Subcutaneous adipose tissue (tissue), 4 donors: ENCODE results near the gene ANGPTL5. TPM values are rescaled to one million over a fixed set of nuclear protein-coding genes. Genes with fewer than 3 reads are reported as not detected.

Source experiments
- total RNA-seq, 4 donors: library from RNA; depleted of rRNA; stranded (reverse); fragments of >200 nt; gene quantifications; one replicate each; pipeline ENCODE4 v1.1.0, GENCODE V29; 2016
- TF ChIP-seq, protein P1 (sequence below): fragments of 450-650 bp; IDR thresholded peaks from one replicate; pipeline ENCODE4 v1.5.1; 2016; ENCODE audit warnings: low read depth, mild to moderate bottlenecking, control low read depth, antibody characterized with exemption, moderate library complexity

Gene ANGPTL5
- 1 to 10 TPM; 1.5 to 9.2 (median 4.2) TPM for total RNA-seq

DNA sequence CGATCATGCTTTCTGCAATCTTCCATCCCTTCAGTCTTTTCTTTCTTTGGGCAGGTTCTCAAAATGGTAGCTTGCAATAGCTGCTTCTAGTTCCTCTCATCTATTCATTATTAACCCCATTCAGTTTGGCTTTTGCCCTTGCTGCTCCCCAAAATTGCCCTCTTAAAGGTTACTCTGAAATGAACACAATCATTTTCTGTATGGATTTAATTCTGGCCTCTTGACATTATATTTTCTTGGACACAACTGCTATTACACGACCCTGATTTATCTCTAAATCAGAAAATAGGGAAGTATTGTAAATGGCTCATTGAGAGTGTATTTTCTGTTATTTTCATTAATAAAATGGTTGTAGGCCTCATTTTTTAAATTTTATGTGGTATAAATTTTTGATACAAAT is at the start of gene ANGPTL5:
Gene ANGPTL5 (minus strand): TSS at position 101 of the 400 bp plus-strand sequence. CDS start 8,613 bp downstream, outside the sequence.
- TF ChIP-seq, protein P1, sequence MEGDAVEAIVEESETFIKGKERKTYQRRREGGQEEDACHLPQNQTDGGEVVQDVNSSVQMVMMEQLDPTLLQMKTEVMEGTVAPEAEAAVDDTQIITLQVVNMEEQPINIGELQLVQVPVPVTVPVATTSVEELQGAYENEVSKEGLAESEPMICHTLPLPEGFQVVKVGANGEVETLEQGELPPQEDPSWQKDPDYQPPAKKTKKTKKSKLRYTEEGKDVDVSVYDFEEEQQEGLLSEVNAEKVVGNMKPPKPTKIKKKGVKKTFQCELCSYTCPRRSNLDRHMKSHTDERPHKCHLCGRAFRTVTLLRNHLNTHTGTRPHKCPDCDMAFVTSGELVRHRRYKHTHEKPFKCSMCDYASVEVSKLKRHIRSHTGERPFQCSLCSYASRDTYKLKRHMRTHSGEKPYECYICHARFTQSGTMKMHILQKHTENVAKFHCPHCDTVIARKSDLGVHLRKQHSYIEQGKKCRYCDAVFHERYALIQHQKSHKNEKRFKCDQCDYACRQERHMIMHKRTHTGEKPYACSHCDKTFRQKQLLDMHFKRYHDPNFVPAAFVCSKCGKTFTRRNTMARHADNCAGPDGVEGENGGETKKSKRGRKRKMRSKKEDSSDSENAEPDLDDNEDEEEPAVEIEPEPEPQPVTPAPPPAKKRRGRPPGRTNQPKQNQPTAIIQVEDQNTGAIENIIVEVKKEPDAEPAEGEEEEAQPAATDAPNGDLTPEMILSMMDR = no peak

DNA sequence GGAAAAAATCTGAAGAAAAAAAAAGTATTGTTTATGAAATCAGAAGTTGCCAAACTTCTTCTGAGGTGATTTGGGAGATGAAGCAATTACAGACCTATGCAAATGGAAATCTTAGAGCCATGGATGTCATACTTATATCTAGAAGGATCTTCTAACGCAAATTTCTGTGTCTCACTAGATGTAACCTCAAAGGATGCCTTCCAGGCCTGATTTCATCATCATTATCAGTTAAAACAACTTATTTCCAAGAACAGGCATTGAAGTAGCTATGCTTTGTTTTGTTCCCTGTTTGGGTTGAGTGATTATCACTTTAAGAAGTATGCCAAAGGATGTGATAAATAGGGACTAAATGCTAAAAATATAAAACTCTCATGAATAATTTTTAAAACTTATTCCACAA is 43.9 kb upstream of the ANGPTL5 start:
- TF ChIP-seq, protein P1 = no peak

DNA sequence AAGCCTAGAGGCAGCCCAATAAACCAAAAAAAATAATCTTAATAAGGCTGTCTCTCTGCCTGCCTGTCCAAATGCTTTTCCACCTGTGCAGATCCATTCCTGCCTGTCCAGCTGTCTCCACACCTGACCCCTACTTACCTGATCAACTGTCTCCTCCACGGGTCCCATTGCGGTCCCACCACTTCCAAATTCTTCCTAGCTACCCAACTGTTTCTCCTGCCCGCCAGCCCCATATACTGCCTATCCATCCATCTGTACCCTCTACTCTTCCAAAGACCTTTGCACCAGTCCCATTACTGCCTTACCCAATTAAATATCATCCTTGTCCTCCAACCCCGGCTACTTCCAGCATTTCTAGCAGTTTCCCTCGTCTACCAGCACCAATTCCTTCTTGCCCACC is 39.4 kb upstream of the ANGPTL5 start:
- TF ChIP-seq, protein P1 = no peak

DNA sequence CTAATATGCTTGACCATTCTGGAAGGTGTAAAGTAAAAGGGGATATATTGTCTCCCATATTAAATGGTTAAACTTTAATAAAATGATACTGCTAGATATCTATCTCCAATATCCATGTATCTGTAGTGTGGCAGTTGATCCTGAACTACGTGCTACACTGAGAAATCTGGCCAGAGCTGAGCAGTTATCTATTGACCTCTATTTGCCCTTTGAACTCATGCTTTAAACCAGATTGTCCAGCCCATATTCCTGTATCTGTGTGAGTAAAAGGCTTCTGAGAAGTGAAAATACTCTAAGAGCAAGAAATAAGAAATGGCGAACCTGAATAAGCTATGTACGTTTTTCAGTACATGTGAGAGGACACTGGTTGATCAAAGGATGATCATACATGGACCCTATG is 39.0 kb upstream of the ANGPTL5 start:
- TF ChIP-seq, protein P1 = no peak

DNA sequence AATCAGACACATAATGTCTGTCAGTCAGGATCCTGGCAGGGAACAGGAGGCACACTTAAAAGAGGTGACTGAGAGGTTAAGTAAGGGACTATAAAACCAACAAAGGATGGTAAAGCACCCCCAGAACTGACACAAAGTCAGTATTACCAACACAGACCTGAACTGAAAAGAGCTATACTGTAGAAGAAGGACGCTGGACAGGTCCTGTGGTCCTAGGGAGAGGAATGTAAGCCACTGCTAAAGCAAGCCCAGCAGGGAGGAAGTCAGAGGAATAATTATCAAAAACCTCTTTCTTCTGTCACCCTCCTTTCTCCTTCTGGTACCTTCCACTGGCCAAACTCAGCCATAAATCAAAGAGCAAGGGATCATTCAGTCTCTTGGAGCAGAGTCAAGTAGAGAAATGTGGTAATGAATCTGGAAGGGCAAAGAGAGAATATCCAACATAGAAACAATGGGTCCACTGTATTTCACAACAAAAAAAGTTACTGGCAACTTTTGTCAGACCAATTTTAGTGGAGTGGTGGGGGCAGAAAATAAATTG is 33.4 kb upstream of the ANGPTL5 start:
- TF ChIP-seq, protein P1 = no peak

DNA sequence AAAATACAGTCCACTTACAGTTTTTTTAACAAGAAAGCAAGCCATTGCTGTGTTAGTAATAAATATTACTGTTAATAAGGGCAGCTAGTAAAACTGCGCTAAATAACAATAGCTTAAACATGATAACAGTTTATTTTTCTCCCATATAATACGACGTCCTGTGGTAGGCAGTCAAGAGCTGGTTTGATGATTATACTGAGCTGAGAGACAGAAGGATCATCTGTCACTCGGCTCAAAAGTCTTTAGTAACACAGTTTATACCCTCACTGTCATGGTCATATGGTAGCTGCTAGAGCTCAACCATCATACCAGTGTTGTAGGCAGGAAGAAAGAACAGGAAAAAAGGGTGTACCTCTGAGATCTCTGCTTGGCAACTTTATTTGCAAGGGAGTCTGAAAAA is 29.1 kb upstream of the ANGPTL5 start:
- TF ChIP-seq, protein P1 = no peak

DNA sequence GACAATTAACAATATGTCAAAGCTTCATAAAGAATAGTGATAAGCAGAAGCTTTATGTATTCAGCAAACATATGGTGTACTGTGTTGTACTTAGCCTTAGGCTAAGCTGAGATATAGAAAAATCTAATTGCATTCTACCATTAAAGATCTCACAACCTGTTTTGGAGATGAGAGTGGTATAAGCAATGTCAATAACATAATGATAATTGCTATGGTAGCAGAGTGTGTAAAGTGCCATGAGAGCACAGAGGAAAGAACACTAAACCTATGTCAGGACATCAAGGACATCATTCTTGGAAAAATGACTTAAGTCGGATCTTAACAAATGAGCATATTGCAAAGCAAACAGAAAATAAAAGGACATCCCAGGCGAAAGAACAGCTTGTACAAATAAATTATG is 28.6 kb upstream of the ANGPTL5 start:
- TF ChIP-seq, protein P1 = no peak
